C4-2B (cell line): ENCODE results near the gene NEURL2.

Experiments used
- CTCF ChIP-seq: fragments of 450-650 bp; conservative IDR thresholded peaks from 2 replicates; pipeline ENCODE4 v1.5.1; 2017; ENCODE audit warnings: mild to moderate bottlenecking
- ZFX ChIP-seq: fragments of 450-650 bp; IDR thresholded peaks from 2 replicates; pipeline ENCODE4 v1.6.1; 2017

GRCh38 chr20:45919542-45920399, 28.8 kb upstream of the NEURL2 start:
- TF ChIP-seq CTCF (no peak), ZFX (no peak)
